NCI-H748 (cell line): ENCODE data around the gene TMEM121B.
"Not testable (repeated sequence)": the region's sequence is repeated elsewhere in the genome, so short reads cannot be mapped to it uniquely, and the experiment has no call there.

ENCODE experiments used
- DNase-seq: peaks from one replicate; lab custom pipeline; 2025; ENCODE audit not compliant: unreplicated experiment; lab: John Stamatoyannopoulos, UW

The TMEM121B gene

GRCh38 chr22:17121233-17122195 is at the start of gene TMEM121B:
Gene TMEM121B, minus strand, starts transcription at chr22:17121360. Its CDS starts 233 bp downstream, at chr22:17121127.
- DNase-seq = peak; percentile 85

- no peak for DNase-seq
These were observed 46.3 kb upstream of the TMEM121B start for GRCh38 chr22:17167486-17167885.

- DNase-seq = no peak
These were observed 43.3 kb upstream of the TMEM121B start for GRCh38 chr22:17164392-17165024.

- DNase-seq = no peak
These were observed 41.6 kb upstream of the TMEM121B start for GRCh38 chr22:17162731-17163130.

- DNase-seq = no peak
These were observed 40.8 kb upstream of the TMEM121B start for GRCh38 chr22:17161991-17162390.

GRCh38 chr22:17159504-17159951 is 38.4 kb upstream of the TMEM121B start:
- DNase-seq = peak; percentile 55

- peak; percentile 87 for DNase-seq
These were observed 37.7 kb upstream of the TMEM121B start, which contains the start of gene HDHD5 for GRCh38 chr22:17158568-17159503. Gene HDHD5, minus strand, starts transcription at chr22:17159277. Its CDS starts 26 bp downstream, at chr22:17159251.

GRCh38 chr22:17158176-17158567 is 37.0 kb upstream of the TMEM121B start:
- no peak for DNase-seq

GRCh38 chr22:17157714-17158113 is 36.6 kb upstream of the TMEM121B start:
- DNase-seq = no peak

- no peak for DNase-seq
These were observed 34.8 kb upstream of the TMEM121B start for GRCh38 chr22:17155941-17156340.

GRCh38 chr22:17152971-17153370 is 31.8 kb upstream of the TMEM121B start:
- no peak for DNase-seq

GRCh38 chr22:17152340-17152739 is 31.2 kb upstream of the TMEM121B start:
- DNase-seq = no peak

GRCh38 chr22:17149076-17149815 is 28.1 kb upstream of the TMEM121B start:
- no peak for DNase-seq

- not testable (repeated sequence) for DNase-seq
These were observed 26.3 kb upstream of the TMEM121B start for GRCh38 chr22:17147458-17147857.

- no peak for DNase-seq
These were observed 24.0 kb upstream of the TMEM121B start for GRCh38 chr22:17145021-17145680.

GRCh38 chr22:17143826-17144225 is 22.7 kb upstream of the TMEM121B start:
- DNase-seq = no peak

- DNase-seq = no peak
These were observed 21.9 kb upstream of the TMEM121B start for GRCh38 chr22:17143101-17143500.

- no peak for DNase-seq
These were observed 19.9 kb upstream of the TMEM121B start for GRCh38 chr22:17140826-17141766.
